K562 (cell line): ENCODE results near the gene COL4A6. TPM values are rescaled to one million over a fixed set of nuclear protein-coding genes. Genes with fewer than 3 reads are reported as not detected.
A peak's percentile ranks its signal among the peaks of the same experiment; 100 is the strongest.

Experiments used
- ATF3 ChIP-seq, 2 experiments: fragments of 450-650 bp in 1 of 2; sonication (generic) in 1 of 2; formaldehyde crosslinking in 1 of 2; IDR thresholded peaks in 1 of 2; conservative IDR thresholded peaks in 1 of 2; 2 replicates each; pipeline versions ENCODE4 v1.6.1 to v1.8.1; 2016 to 2023; ENCODE audit warnings: mild to moderate bottlenecking in 2 of 2, moderate library complexity in 2 of 2, inconsistent platforms in 1 of 2, missing genetic modification reagents in 1 of 2
- BMI1 ChIP-seq: fragments of 150-350 bp; IDR thresholded peaks from 2 replicates; pipeline ENCODE4 v1.6.1; 2014; ENCODE audit warnings: low read length
- CEBPZ ChIP-seq: fragments of 150-350 bp; IDR thresholded peaks from 2 replicates; pipeline ENCODE4 v1.6.1; 2014; ENCODE audit warnings: low read depth, mild to moderate bottlenecking, low read length, borderline replicate concordance
- FOXA1 ChIP-seq: fragments of 450-650 bp; IDR thresholded peaks from 2 replicates; pipeline ENCODE4 v1.6.1; 2016; ENCODE audit warnings: mild to moderate bottlenecking, borderline replicate concordance
- GTF2A2 ChIP-seq: IDR thresholded peaks from 2 replicates; pipeline ENCODE4 v1.6.1; 2016; ENCODE audit warnings: mild to moderate bottlenecking, missing genetic modification characterization, missing compliant biosample characterization
- PHF8 ChIP-seq: fragments of 200-600 bp; sonication (generic); IDR thresholded peaks from 2 replicates; pipeline ENCODE4 v1.6.1; 2012; ENCODE audit warnings: mixed run types, mild to moderate bottlenecking, inconsistent platforms, low read length, moderate library complexity, borderline replicate concordance
- RCOR1 ChIP-seq, 2 experiments: IDR thresholded peaks; 2 replicates each; pipeline ENCODE4 v1.6.1; 2012; ENCODE audit warnings: low read depth in 2 of 2, low read length in 2 of 2, borderline replicate concordance in 1 of 2, improper control_type of control experiment in 1 of 2
- ZNF347 ChIP-seq: fragments of 450-650 bp; formaldehyde crosslinking; IDR thresholded peaks from 2 replicates; pipeline ENCODE4 v1.4.0; 2020; ENCODE audit warnings: low read depth, mild to moderate bottlenecking, moderate library complexity
- ZNF766 ChIP-seq: fragments of 200-800 bp; sonication (Bioruptor generic); conservative IDR thresholded peaks from 2 replicates; pipeline ENCODE4 v1.6.1; 2016; ENCODE audit warnings: missing genetic modification characterization, missing compliant biosample characterization
- polyA plus RNA-seq, 8 experiments: library from polyadenylated mRNA; depleted of rRNA in 4 of 8; stranded (reverse) in 5 of 8; unstranded in 3 of 8; fragments of >200 nt; fragmentation: Nextera tagmentation in 2 of 8; fragmentation: Illumina TruSeq in 1 of 8; extraction: Ambion mirVana in 2 of 8; extraction: Trizol in 1 of 8; gene quantifications; 2 replicates each; pipeline versions ENCODE4 v1.2.1 to v1.2.3, GENCODE V29; 2011 to 2014; ENCODE audit warnings: inconsistent platforms in 1 of 8, missing spikeins in 1 of 8
- total RNA-seq, 7 experiments: library from RNA; depleted of rRNA in 6 of 7; stranded (reverse); fragments of >200 nt in 6 of 7; fragmentation: Illumina TruSeq in 2 of 7; extraction: Trizol in 2 of 7; gene quantifications; 2 replicates each; pipeline versions ENCODE4 v1.2.1 to v1.2.3, GENCODE V29; 2011 to 2021; ENCODE audit warnings: low replicate concordance in 1 of 7
- TF ChIP-seq, protein P1 (sequence below): fragments of 200-800 bp; sonication (Bioruptor generic); IDR thresholded peaks from 2 replicates; pipeline ENCODE4 v1.6.1; 2016; ENCODE audit warnings: missing genetic modification characterization, missing compliant biosample characterization
- TF ChIP-seq, protein P2 (sequence below): fragments of 450-650 bp; formaldehyde crosslinking; IDR thresholded peaks from 2 replicates; pipeline ENCODE4 v1.4.0; 2020; ENCODE audit warnings: mild to moderate bottlenecking, mixed read lengths

COL4A6 gene
- total and polyA plus RNA-seq, 9 of the 15 experiments (the other 6 are each of a cell fraction or from before 2014, with no cell fraction given) = 0.02 to 0.05 TPM; not detected in 7

GRCh38 chrX:108439426-108439942, 1.3 kb upstream of the COL4A6 start, which contains the start of gene COL4A5 (continued):
- no peak for TF ChIP-seq ZNF347 (CRISPR knock-in tag)
- TF ChIP-seq FOXA1 = no peak
- TF ChIP-seq, protein P1, sequence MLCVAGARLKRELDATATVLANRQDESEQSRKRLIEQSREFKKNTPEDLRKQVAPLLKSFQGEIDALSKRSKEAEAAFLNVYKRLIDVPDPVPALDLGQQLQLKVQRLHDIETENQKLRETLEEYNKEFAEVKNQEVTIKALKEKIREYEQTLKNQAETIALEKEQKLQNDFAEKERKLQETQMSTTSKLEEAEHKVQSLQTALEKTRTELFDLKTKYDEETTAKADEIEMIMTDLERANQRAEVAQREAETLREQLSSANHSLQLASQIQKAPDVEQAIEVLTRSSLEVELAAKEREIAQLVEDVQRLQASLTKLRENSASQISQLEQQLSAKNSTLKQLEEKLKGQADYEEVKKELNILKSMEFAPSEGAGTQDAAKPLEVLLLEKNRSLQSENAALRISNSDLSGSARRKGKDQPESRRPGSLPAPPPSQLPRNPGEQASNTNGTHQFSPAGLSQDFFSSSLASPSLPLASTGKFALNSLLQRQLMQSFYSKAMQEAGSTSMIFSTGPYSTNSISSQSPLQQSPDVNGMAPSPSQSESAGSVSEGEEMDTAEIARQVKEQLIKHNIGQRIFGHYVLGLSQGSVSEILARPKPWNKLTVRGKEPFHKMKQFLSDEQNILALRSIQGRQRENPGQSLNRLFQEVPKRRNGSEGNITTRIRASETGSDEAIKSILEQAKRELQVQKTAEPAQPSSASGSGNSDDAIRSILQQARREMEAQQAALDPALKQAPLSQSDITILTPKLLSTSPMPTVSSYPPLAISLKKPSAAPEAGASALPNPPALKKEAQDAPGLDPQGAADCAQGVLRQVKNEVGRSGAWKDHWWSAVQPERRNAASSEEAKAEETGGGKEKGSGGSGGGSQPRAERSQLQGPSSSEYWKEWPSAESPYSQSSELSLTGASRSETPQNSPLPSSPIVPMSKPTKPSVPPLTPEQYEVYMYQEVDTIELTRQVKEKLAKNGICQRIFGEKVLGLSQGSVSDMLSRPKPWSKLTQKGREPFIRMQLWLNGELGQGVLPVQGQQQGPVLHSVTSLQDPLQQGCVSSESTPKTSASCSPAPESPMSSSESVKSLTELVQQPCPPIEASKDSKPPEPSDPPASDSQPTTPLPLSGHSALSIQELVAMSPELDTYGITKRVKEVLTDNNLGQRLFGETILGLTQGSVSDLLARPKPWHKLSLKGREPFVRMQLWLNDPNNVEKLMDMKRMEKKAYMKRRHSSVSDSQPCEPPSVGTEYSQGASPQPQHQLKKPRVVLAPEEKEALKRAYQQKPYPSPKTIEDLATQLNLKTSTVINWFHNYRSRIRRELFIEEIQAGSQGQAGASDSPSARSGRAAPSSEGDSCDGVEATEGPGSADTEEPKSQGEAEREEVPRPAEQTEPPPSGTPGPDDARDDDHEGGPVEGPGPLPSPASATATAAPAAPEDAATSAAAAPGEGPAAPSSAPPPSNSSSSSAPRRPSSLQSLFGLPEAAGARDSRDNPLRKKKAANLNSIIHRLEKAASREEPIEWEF = no peak
- no peak for TF ChIP-seq ZNF766 (CRISPR knock-in tag)
- TF ChIP-seq BMI1 = no peak
- no peak for TF ChIP-seq RCOR1 (IDR thresholded peaks at IDR 0.05; ENCODE audit: borderline replicate concordance in 1 of 2, low read depth in 2 of 2, low read length in 2 of 2)
- TF ChIP-seq ATF3 (IDR thresholded peaks at IDR 0.05) = peak; percentile 23; the same call in 1 of the 2 replicates
- no peak for TF ChIP-seq ATF3 (CRISPR knock-in tag; conservative IDR thresholded peaks at IDR 0.05)
- no peak for TF ChIP-seq PHF8
- TF ChIP-seq CEBPZ = no peak
- TF ChIP-seq, protein P2, sequence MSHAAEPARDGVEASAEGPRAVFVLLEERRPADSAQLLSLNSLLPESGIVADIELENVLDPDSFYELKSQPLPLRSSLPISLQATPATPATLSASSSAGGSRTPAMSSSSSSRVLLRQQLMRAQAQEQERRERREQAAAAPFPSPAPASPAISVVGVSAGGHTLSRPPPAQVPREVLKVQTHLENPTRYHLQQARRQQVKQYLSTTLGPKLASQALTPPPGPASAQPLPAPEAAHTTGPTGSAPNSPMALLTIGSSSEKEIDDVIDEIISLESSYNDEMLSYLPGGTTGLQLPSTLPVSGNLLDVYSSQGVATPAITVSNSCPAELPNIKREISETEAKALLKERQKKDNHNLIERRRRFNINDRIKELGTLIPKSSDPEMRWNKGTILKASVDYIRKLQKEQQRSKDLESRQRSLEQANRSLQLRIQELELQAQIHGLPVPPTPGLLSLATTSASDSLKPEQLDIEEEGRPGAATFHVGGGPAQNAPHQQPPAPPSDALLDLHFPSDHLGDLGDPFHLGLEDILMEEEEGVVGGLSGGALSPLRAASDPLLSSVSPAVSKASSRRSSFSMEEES (CRISPR knock-in tag) = no peak
- TF ChIP-seq GTF2A2 (tag) = no peak
